ENCODE results near the gene DNASE1L1. TPM values are rescaled to one million over a fixed set of nuclear protein-coding genes. Genes with fewer than 3 reads are reported as not detected.

The DNASE1L1 gene
- total RNA-seq, 1 experiment from 2014 or later, result 14.3 TPM

DNA sequence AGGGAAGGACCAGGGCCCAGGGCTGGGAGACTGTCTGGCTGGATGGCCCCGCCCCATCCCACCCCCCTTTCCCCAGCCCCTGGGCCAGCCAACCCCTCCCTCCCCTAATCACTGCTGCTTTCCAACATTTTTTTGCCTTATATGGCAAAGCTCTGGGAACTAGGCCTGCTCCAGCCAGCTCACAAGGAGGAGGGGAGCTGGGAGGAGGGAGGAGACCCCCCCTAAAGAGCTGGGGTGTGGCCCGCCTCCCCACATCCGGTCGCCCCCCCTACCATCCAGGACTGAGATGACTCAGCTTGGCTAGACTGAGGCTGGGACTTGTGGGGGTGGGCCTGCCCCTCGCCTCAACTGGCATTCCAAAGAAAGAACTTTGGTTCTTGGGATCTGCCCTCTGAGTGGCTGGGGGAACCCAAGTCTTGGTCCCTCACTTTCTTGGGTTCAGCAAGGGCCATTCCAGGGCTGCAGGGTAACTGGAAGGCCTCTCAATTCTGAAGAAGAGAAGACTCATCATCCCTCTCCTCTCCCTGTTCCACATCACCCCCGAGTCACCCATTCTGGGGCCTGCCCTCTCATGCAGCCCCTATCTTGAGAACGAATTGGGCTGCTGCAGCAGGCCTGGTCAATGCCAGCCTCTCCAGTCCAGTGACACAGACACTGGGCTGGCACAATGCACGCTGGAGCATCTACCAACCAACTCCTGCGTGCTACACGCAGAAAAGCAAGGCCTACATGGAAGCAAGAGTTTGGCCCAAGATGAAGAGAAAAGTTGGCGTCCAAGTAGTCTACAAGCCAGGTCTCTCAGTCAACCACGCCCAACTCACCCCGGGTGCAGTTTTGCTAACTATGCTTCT is 39.4 kb downstream of the DNASE1L1 start:
- peak; percentile 94 for DNase-seq (ENCODE audit: low read depth)

DNA sequence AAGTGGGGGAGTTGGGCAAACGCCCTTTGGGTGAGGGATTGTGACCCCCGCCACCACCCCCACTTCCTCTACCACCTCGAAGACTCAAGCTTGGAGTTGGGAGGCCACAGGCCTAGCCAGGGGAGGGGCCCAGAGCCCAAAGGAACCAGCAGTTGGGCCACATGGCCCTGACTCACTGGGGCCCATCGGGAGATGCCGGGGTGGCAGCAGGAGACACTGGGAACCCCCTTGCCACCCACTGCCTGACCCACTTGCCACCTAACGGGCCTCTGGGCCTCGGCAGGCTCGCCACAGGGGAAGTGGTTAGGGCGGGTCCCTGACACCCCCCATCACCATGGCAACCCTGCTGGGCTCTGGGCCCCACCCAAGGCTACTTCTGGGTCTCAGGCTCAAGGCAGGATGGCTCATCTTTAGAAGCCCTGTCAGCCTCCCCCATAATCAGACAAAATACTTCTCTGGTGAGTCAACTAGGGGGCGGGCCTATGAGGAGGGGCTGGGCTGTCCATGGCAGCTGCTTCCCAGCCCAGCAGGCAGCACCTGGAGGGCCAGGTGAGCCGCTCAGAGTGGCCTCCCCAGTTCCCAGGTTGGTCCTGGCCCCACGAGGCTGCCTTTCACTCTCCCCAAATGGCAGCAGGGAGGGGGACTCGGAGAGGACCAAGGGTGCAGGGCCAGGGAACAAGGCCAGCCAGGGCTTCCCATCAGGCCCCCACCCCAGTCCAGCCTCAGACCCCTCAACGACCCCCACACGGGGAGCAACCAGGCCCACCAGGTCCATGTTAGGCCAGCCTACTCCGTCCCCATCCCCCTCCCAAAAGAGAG is 40.2 kb downstream of the DNASE1L1 start:
- DNase-seq (ENCODE audit: low read depth), result peak; percentile 94

DNA sequence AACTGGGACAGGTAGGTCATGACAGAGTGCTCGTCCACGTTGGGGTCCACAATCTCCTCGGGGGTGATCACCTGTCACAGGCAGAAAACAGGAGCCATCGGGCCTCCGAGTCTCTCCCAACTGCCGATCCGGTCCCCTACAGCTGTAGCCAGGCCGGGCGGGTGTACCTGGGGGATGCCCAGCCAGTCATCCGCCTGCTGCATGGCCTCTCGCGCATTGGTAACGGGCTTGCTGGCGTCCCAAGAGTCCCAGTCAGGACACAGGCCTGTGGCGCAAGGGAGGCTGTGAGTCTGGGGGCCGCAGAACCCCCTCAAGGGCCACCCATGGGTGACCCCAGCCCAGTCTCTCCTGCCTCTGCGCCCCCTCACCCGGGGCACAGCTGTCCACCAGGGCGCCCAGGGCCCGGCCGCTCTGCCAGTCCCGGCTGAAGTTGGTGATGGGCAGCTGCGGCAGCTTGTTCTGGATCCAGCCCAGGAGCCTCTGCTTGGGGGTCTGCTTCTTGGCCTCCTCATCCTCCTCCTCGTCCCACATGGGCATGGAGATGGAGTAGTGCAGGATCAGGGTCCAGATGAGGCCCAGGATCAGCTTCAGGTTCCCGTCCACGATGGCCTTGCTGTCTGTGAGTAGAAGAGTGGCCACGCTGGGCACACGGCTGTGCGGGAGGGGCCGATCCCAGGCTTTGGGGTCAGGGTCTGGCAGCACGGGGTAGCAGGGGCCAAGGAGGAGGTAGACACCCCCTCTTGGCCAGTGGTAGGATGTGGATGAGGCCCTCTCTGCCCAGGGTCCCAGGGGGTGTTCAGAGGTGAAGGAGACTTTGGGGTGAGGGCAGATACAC is 41.4 kb downstream of the DNASE1L1 start:
- no peak for DNase-seq (ENCODE audit: low read depth)

DNA sequence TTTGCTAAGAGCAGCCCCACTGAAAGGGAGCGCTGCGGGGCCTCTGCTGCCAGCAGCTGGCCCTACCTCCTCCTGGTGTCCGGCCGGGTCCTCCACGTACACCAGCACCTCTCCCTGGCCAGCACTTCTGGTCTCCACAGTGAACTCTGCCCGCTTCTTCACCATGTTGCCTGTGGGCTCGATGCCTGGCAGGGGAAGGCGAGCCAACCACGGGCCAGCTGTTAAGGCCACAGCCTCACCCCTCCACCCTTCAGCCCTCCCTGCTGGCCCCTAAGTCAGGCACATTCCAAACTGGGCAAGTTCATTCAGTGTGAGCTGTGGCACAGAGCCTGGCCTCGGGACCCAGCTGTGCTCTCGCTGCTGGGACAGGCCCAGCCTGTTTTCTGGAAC is 42.4 kb downstream of the DNASE1L1 start:
- DNase-seq (ENCODE audit: low read depth), result no peak

DNA sequence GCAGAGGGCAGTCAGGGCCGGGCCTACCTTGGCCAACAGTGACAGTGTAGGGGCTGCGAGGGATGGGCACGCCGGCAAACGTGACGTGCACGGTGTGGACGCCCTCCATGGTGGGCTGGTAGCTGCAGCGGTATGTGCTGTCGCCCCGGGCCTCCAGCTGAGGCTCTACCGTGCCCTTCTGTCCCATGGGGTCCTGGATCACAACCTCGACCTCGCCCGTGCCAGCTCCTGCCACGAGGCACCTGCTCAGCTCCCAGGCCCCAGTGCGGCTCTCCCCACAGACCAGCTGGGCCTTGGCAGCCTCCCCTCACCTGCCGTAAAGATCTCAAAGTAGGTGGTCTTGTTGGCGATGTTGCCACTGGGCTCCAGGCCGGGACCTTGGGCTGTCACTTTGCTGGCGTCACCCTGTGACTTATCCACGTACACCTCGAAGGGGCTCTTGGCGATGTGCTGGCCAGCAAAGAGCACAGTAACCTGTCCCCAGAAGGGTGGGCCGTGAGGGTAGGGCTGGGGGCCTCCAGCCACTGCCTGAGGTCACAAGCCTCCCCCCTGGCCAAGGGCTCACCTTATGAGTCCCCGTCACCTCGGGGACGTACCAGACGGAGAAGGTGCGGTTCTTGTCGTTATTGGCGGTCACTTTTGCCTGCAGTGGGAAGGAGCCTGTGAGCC is 42.9 kb downstream of the DNASE1L1 start:
- no peak for DNase-seq (ENCODE audit: low read depth)

DNA sequence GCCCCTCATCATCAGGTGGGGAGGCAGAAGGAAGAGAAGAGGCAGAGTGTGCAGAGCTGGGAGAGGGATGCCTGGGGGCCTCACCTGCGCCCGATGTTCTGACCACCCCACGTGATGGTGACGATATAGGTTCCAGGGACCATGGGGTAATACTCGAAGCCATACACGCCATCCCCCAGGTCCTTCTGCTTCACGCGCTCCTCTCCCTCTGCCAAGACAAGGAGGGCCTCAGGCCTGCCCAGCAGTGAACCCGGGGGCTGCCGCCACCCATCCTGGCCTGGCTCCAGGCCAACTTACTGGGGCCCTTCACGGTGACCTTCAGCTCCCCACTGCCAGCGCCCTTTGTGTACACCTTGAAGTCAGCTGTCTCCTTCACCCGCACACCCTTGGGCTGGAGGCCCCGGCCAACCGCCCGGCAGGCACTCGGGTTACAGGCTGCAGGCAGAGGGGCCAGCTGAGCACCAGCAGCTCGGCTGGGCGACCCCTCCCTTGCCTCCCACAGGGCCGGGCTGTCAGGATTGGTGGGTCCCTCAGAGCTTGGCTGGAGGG is 43.9 kb downstream of the DNASE1L1 start:
- no peak for DNase-seq (ENCODE audit: low read depth)

DNA sequence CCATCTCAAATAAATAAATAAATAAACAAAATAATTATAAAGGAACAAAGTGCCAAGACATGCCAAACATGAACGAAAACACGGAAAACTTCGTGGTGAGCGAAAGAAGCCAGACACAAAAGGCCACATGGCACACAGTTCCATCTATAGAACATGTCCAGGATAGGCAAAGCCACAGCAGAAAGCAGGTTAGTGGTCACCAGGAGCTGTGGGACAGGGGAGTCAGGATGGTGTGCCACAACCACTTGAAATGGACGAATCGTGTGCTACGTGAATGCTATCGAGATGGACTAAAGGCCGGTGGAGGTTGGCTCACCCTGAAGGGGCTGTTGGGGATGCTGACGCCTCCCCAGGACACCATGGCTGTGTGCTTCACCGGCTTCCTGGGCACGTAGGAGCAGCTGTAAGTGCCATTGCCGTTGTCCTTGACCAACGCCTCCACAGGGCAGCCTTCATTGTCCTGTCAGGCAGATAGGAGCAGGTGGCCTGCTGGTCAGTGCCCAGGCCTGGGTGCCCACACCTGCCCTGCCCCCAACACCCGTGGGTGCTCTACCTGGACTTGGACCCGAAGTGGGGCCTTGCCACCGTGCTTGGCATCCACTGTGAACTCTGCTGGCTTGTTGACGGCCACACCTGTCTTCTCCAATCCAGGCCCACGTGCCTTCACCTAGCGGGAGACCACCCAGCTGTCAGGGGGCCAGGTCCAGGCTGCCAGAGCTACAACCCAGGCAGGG is 45.2 kb downstream of the DNASE1L1 start:
- no peak for DNase-seq (ENCODE audit: low read depth)

DNA sequence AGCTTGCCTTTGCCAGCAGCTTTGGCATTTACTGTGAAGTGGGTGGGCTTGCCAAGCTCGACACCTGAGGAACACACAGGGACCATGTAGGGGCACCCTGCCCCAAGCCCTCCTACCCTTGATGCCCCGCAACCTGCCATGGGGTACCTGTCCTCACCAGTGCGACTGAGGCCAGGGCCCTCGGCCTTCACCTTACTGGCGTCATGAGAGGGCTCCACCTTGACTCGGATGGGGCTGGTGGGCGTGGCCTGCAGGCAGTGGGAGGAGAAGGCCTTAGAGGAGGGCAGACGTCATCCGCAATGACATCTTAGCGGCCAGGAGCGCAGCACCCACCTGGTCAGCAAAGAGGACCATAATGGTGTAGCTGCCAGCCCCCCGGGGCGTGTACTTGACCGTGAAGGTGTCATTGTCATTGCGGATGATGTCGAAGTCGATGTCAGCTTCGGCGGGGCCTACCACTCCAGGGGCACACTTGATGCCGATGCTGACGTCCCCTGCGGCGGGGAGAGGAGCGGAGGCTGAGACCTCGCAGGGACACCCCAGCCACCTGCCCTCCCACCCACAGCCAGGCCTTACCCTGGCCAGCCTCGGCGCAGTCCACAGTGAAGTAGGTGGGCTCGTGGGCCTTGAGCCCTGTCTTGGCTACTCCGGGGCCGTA is 46.8 kb downstream of the DNASE1L1 start:
- no peak for DNase-seq (ENCODE audit: low read depth)

DNA sequence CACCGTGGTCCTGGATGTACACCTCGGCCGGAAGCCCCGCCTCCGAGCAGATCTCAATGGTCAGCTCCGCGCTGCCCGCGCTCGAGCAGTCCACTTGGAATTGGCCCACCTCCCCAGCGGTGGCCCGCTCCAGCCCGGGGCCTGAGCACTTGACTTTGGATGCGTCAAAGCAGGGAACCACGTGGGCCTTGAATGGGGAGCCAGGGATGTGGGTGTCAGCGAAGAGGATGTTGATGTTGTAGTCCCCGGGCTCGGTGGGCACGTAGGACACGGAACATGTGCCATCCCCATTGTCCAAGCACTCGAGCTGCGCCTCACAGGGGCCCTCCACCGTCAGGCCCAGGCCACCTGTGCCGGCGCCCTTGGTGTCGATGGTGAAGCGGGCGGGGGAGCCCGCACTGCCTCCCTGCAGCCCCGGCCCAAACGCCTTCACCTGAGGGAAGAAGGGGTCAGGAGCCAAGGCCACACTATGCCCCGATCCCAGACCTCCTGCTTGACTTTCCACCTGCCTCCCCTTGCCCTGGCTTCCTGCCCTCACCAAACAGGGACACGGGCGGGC is 48.8 kb downstream of the DNASE1L1 start:
- DNase-seq (ENCODE audit: low read depth), result no peak

DNA sequence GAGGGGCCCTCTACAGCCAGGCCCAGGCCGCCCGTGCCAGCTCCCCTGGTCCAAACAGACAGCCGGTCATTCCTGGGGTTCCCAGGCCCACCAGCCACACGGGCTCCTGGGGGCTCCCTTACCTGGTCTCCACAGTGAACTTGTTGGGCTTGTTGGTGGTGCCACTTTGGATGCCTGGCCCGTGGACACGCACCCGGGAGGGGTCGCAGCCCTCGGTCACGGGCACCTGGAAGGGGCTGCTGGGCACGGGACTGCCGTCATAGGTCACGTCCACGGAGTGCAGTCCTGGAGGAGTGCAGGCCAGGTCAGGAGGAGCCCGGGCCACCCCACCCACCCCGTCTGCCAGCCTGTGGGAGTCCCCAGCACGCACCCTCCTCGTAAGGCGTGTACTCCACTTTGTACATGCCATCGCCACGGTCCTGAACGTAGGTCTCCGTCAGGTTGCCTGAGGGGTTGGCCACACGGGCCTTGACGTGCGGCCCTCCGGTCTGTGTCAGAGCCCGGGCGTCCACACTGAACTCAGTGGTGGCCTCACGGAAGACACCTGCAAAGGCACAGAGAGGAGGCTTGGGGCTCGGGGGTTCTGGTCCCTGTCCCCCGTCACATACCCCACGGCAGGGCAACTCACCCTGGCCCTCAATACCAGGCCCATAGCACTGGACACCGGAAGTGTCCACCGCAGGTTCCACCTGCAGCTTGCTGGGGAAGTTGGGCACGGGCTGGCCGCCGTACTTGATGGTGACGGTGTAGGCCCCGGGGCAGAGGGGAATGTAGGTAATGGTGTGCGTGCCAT is 49.5 kb downstream of the DNASE1L1 start:
- DNase-seq (ENCODE audit: low read depth), result no peak

DNA sequence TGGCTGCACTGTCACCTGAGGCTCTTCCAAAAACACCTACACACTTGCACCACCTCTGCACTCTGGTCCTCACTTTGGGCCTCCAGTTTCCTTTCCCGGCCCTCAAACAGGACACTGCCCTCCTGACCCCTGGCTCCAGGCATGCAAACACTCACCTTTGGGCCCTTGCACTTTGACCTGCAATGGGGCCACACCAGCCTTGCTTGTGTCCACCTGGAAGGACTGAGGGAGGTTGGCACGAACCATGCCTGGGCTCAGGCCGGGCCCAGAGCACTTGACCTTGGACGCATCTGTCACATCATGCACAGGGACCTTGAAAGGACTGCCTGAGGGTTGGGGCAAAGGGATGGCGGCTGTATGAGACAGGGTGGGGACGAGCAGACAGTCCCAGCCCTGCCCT is 50.2 kb downstream of the DNASE1L1 start:
- no peak for DNase-seq (ENCODE audit: low read depth)

DNA sequence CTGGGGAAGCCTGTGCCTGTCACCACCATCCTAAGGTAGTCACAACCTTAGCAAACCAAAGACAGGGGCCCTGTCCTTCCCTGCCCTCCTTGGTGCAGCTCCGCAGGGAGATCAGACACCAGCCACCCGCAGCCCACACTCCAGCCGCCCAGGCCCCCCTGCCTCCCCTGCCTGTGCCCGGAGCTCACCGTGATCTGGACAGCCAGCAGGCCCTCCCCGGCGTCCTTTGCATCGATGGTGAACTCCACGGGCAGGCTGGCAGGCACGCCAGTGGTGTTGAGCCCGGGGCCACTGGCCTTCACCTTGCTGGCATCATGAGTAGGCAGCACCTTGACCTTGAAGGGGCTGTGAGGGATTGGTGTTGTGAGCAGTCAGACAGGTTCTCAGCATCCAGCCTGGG is 51.0 kb downstream of the DNASE1L1 start:
- DNase-seq (ENCODE audit: low read depth), result no peak

DNA sequence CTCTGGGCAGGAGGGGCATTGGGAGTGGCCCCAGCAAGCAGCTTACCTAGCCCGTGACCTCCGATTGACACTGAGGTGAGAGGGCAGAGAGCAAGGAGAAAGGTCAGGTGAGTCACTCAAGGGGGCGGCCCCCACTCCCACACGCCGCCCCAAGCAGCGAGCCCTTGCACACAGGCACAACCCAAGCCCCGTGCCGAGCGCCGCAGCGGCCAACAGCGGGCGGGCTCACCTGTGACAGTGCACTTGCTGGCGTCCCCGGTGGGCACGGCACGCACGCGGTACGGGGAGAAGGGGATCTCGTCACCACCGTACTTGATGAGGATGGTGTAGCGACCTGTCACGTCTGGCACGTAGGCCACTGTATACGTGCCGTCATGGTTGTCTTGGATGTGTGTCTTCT is 51.8 kb downstream of the DNASE1L1 start:
- DNase-seq (ENCODE audit: low read depth), result no peak

DNA sequence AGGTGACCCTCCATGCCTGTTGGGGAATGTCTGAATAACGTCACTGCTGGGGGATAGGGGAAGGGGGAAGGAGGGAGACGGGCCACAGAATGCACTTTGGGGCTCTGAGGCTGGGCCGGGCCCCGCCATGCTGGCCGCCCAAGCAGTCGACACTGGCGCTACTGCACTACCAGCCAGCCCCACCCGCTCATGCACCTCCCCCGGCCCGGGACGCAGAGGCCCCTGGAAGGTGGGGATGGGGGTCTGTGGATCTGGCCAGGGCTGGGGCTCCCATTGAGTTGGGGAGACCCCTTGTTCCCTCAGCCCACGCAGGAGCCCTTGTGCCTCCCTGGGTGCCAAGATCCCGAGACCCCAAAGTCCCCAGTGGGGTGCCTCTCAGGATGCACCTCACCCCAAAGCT is 52.5 kb downstream of the DNASE1L1 start:
- DNase-seq (ENCODE audit: low read depth), result no peak

DNA sequence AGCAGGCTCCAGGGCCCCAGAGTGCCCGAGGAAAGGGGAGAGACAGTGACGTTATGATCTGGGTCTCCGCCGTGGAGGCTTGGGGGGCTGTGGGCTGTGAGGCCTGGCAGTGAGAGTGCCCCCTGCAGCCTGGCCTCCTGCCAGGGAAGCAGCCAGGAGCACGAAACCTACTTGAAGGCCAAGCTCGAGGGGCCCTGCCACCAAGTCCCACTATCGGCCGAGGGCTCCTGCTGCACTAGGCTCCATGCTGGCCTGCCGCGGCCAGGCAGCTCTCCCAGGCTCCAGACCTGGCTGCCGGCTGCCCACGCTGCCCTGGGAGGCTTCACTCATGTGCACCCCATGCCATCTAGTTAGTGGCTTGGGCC is 53.3 kb downstream of the DNASE1L1 start:
- no peak for DNase-seq (ENCODE audit: low read depth)

DNA sequence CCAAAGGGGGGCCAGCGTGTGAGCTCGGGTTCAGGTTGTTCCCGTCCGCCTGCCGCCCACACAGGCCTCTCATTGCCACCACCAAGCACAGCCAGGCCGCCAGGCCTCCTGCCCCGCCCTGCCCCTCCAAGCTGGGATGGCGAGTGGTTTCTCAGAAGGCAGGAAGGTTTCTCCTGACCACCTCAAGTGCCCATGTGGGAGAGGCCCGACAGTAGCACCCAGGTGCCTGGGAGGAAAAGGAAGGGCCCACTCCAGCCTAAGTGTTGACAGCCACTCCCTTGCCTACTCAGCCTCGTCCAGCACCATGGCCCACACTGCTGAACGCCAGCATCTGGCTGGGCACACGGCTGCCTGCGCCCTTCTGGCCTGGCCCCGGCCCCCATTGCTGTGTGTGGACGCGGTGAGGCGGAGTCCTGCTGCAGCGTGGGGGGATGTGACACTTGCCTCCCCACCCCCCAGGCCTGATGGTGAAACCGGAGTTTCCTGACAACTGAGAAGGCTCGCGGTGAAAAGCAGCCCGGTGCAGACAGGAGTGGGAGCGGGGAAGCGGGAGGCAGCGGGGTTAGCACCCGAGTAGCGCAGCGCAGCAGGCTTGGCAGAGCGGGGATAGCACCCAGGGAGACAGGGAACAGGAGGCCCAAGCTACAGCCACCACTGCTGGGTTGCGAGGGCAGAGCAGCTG is 53.8 kb downstream of the DNASE1L1 start:
- no peak for DNase-seq (ENCODE audit: low read depth)

DNA sequence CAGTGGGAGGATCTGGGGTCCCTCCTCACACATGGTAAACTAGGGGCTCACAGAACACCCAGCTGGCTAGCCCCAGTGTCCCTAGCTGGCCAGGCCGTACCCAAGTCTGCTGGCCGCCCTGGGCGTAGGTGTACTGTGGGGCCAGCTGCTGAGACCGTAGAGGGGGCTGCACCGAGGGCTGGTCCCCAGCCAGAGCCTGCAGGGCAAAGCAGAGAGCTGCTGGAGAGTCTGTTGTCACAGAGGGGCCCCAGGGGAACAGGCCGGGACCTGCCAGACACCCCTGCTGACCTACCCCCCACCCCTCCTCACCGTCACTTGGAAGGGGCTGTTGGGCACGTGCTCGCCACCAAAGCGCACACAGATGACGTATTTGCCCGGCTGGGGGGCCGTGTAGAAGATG is 54.5 kb downstream of the DNASE1L1 start:
- no peak for DNase-seq (ENCODE audit: low read depth)

DNA sequence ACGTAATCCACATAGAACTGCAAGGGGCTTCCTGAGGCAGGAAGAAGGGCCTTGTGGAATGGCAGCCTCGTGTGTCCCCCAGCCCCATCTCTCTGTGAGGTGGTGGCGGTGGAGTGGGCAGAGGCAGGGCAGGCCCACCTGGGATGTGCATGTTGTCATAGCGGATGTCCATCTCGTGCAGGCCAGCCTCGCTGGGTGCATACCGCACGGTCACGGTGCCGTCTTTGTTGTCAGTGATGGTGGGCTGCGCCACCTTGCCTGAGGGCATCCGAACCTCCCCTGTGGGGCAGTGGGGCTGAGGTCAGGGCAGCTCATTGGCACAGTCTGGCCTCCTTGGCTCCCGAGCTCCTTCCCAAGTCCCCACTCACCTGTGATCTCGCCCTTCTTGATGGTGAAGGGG is 55.0 kb downstream of the DNASE1L1 start:
- no peak for DNase-seq (ENCODE audit: low read depth)
